ENCODE results near the gene NLGN1. TPM values are rescaled to one million over a fixed set of nuclear protein-coding genes. Genes with fewer than 3 reads are reported as not detected.

NLGN1 gene
- total RNA-seq, 4 donors from 2014 or later, result 12.9 to 20.9 (median 18.0) TPM

GRCh38 chr3:173938159-173938558, 540.6 kb downstream of the NLGN1 start:
- no peaks in the 10 kb centered on the region for H3K36me3 ChIP-seq
- H3K4me1 ChIP-seq, result peaks cover 0 to 8% (median 2%) of the 10 kb centered on the region in 4 donors
- no peak overlapping the region for H3K27ac ChIP-seq (replicated peaks in 1 of 4)
- no peaks in the 10 kb centered on the region for H3K9me3 ChIP-seq
- no peak for DNase-seq (ENCODE audit: extremely low spot score)
- no peak overlapping the region for H3K4me3 ChIP-seq
- no peaks in the 10 kb centered on the region for H3K27me3 ChIP-seq
- 61% methylated on average over 4 of the region's 4 CpGs for WGBS
- no peak for TF ChIP-seq CTCF (IDR thresholded peaks at IDR 0.05)
- TF ChIP-seq EP300 (IDR thresholded peaks at IDR 0.05), result no peak
- TF ChIP-seq POLR2AphosphoS5 (IDR thresholded peaks at IDR 0.05), result no peak
- TF ChIP-seq POLR2A (IDR thresholded peaks at IDR 0.05; ENCODE audit: low read depth), result no peak
- intact Hi-C loops (cut with DNase I), result no loop called here

- Histone ChIP-seq H3K27ac (replicated peaks in 1 of 4) (no peak overlapping the region), H3K4me3 (no peak overlapping the region), H3K36me3 (no peaks in the 10 kb centered on the region), H3K27me3 (no peaks in the 10 kb centered on the region), H3K9me3 (no peaks in the 10 kb centered on the region), H3K4me1 (peaks cover 0 to 8% (median 2%) of the 10 kb centered on the region in 4 donors)
- TF ChIP-seq POLR2A (IDR thresholded peaks at IDR 0.05; ENCODE audit: low read depth) (no peak), POLR2AphosphoS5 (IDR thresholded peaks at IDR 0.05) (no peak), CTCF (IDR thresholded peaks at IDR 0.05) (no peak), EP300 (IDR thresholded peaks at IDR 0.05) (no peak)
- intact Hi-C loops (cut with DNase I), result no loop called here
- WGBS, result 82% methylated on average over 2 of the region's 2 CpGs
- DNase-seq (ENCODE audit: extremely low spot score), result no peak
Measured at GRCh38 chr3:173938616-173939015, 541.1 kb downstream of the NLGN1 start.

- TF ChIP-seq EP300 (IDR thresholded peaks at IDR 0.05) (no peak), POLR2AphosphoS5 (IDR thresholded peaks at IDR 0.05) (no peak), POLR2A (IDR thresholded peaks at IDR 0.05; ENCODE audit: low read depth) (no peak), CTCF (IDR thresholded peaks at IDR 0.05) (no peak)
- Histone ChIP-seq H3K9me3 (no peaks in the 10 kb centered on the region), H3K27me3 (no peaks in the 10 kb centered on the region), H3K4me3 (no peak overlapping the region), H3K4me1 (peaks cover 0 to 8% (median 2%) of the 10 kb centered on the region in 4 donors), H3K36me3 (no peaks in the 10 kb centered on the region), H3K27ac (replicated peaks in 1 of 4) (no peak overlapping the region)
- 61% methylated on average over 2 of the region's 2 CpGs for WGBS
- no peak for DNase-seq (ENCODE audit: extremely low spot score)
- intact Hi-C loops (cut with DNase I), result no loop called here
Measured at GRCh38 chr3:173939331-173939730, 541.8 kb downstream of the NLGN1 start.

- Histone ChIP-seq H3K36me3 (no peaks in the 10 kb centered on the region), H3K9me3 (no peaks in the 10 kb centered on the region), H3K27me3 (no peaks in the 10 kb centered on the region), H3K4me3 (no peak overlapping the region), H3K4me1 (peaks cover 0 to 4% (median 2%) of the 10 kb centered on the region in 4 donors), H3K27ac (replicated peaks in 1 of 4) (no peak overlapping the region)
- intact Hi-C loops (cut with DNase I), result no loop called here
- DNase-seq (ENCODE audit: extremely low spot score), result no peak
- WGBS, result 87% methylated on average over 3 of the region's 3 CpGs
- no peak for TF ChIP-seq POLR2AphosphoS5 (IDR thresholded peaks at IDR 0.05)
- no peak for TF ChIP-seq CTCF (IDR thresholded peaks at IDR 0.05)
- TF ChIP-seq POLR2A (IDR thresholded peaks at IDR 0.05; ENCODE audit: low read depth), result no peak
- no peak for TF ChIP-seq EP300 (IDR thresholded peaks at IDR 0.05)
Measured at GRCh38 chr3:173943264-173943663, 545.7 kb downstream of the NLGN1 start.

GRCh38 chr3:173945170-173945569, 547.6 kb downstream of the NLGN1 start:
- Histone ChIP-seq H3K27ac (replicated peaks in 1 of 4) (no peak overlapping the region), H3K27me3 (no peaks in the 10 kb centered on the region), H3K9me3 (no peaks in the 10 kb centered on the region), H3K4me3 (no peak overlapping the region), H3K4me1 (no peaks in the 10 kb centered on the region), H3K36me3 (no peaks in the 10 kb centered on the region)
- DNase-seq (ENCODE audit: extremely low spot score), result no peak
- intact Hi-C loops (cut with DNase I), result no loop called here
- TF ChIP-seq EP300 (IDR thresholded peaks at IDR 0.05) (no peak), CTCF (IDR thresholded peaks at IDR 0.05) (no peak), POLR2A (IDR thresholded peaks at IDR 0.05; ENCODE audit: low read depth) (no peak), POLR2AphosphoS5 (IDR thresholded peaks at IDR 0.05) (no peak)
- WGBS, result 90% methylated on average over 1 of the region's 1 CpG
